GM23248 (cell line): ENCODE results near the gene SLC35F4.

Experiments
- EZH2 ChIP-seq: fragments of 200-600 bp; sonication (generic); IDR thresholded peaks from 2 replicates; pipeline ENCODE4 v1.6.1; 2018; ENCODE audit warnings: antibody characterized with exemption, mild to moderate bottlenecking; ENCODE audit not compliant: insufficient read depth, poor library complexity, severe bottlenecking
- EZH2phosphoT487 ChIP-seq: fragments of 200-600 bp; sonication (generic); IDR thresholded peaks from 2 replicates; pipeline ENCODE4 v1.6.1; 2018; ENCODE audit warnings: antibody characterized with exemption, moderate library complexity, mild to moderate bottlenecking, low read depth; ENCODE audit not compliant: insufficient read depth

- TF ChIP-seq EZH2 (no peak), EZH2phosphoT487 (no peak)
Measured at GRCh38 chr14:57712102-57712501, 153.8 kb downstream of the SLC35F4 start.
